Measurements from ENCODE around the gene AEBP2. TPM values are rescaled to one million over a fixed set of nuclear protein-coding genes. Genes with fewer than 3 reads are reported as not detected.

Gene AEBP2
- total and polyA plus RNA-seq, 2 donors (not counting 3 experiments of a cell fraction or from before 2014, with no cell fraction given): 8.8 to 42.2 TPM

- no peak overlapping the region for H2AFZ ChIP-seq (ENCODE audit: low read depth, low read length)
- dilution Hi-C loops (cut with MboI; ENCODE audit: extremely low pct_ligation_motif_present, low sequenced_read_pairs): no loop called here
- ChIA-PET CTCF (interaction anchor here (1.0 kb wide), 1 partner anchor 122 kb away, joined by 3 read pairs; no protein-coding TSS in a partner anchor), POLR2A (no interaction called here)
- H3K9me1 ChIP-seq (replicated peaks; ENCODE audit: control insufficient read depth, extremely low read depth, insufficient read depth, low read length): no peaks in the 10 kb centered on the region
- H3K27me3 ChIP-seq (ENCODE audit: control insufficient read depth in 2 of 2, insufficient read depth in 2 of 2, low read length in 2 of 2): no peaks in the 10 kb centered on the region
- BruUV-seq (replicated peaks): no TSS peak
- H3K4me1 ChIP-seq (ENCODE audit: control insufficient read depth, extremely low read depth, insufficient read depth, low read length): no peaks in the 10 kb centered on the region
- FAIRE-seq (no peak), DNase-seq (ENCODE audit: low read depth, low spot score) (no peak)
- intact Hi-C loops (cut with micrococcal nuclease): no loop called here
- no peaks in the 10 kb centered on the region for H4K20me1 ChIP-seq (replicated peaks; ENCODE audit: control insufficient read depth, extremely low read depth, insufficient read depth, low read length)
- TF ChIP-seq, protein P1, sequence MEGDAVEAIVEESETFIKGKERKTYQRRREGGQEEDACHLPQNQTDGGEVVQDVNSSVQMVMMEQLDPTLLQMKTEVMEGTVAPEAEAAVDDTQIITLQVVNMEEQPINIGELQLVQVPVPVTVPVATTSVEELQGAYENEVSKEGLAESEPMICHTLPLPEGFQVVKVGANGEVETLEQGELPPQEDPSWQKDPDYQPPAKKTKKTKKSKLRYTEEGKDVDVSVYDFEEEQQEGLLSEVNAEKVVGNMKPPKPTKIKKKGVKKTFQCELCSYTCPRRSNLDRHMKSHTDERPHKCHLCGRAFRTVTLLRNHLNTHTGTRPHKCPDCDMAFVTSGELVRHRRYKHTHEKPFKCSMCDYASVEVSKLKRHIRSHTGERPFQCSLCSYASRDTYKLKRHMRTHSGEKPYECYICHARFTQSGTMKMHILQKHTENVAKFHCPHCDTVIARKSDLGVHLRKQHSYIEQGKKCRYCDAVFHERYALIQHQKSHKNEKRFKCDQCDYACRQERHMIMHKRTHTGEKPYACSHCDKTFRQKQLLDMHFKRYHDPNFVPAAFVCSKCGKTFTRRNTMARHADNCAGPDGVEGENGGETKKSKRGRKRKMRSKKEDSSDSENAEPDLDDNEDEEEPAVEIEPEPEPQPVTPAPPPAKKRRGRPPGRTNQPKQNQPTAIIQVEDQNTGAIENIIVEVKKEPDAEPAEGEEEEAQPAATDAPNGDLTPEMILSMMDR (IDR thresholded peaks at IDR 0.05; ENCODE audit: extremely low read depth in 1 of 2, insufficient read depth in 1 of 2, low read depth in 1 of 2, low read length in 2 of 2): no peak
- no peak for TF ChIP-seq POLR2AphosphoS5 (IDR thresholded peaks at IDR 0.05; ENCODE audit: insufficient read depth, low read depth, low read length)
- H3K9ac ChIP-seq (replicated peaks; ENCODE audit: extremely low read depth, insufficient read depth, low read length): no peak overlapping the region
- no peak overlapping the region for H3K4me2 ChIP-seq (ENCODE audit: insufficient read depth, low read length)
- H3K79me2 ChIP-seq (ENCODE audit: control insufficient read depth, insufficient read depth, low read length): no peaks in the 10 kb centered on the region
- no peak overlapping the region for H3K27ac ChIP-seq (ENCODE audit: insufficient read depth, low read depth, low read length)
- no peak overlapping the region for H3K4me3 ChIP-seq (replicated peaks in 1 of 3; ENCODE audit: insufficient read depth in 1 of 3, low read depth in 1 of 3, low read length in 3 of 3)
- peaks cover 0 to 3% of the 10 kb centered on the region in 2 experiments for H3K36me3 ChIP-seq (ENCODE audit: control insufficient read depth in 2 of 2, extremely low read depth in 1 of 2, insufficient read depth in 2 of 2, low read length in 2 of 2)
- no peaks in the 10 kb centered on the region for H3K9me3 ChIP-seq (replicated peaks; ENCODE audit: control insufficient read depth, insufficient read depth, low read length)
Measured at GRCh38 chr12:19520646-19521415, 81.5 kb downstream of the AEBP2 start.

DNA sequence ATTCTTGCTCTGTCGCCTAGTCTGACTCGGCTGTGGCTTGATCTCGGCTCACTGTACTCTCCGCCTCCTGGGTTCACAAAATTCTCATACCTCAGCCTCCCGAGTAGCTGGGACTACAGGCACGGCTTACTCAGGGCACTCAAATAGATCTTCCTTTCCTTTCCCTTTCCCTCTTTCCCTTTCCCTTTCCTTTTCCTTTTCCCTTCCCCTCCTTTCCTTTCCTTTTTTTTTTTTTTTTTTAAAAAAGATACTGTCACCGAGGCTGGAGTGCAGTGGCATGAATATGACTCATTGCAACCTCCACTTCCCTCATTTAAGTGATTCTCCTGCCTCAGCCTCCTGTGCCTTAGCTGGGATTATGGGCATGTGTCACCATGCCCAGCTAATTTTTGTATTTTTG, 86.0 kb downstream of the AEBP2 start:
- dilution Hi-C loops (cut with MboI; ENCODE audit: extremely low pct_ligation_motif_present, low sequenced_read_pairs): no loop called here
- CTCF ChIA-PET: interaction anchor here (1.3 kb wide), 1 partner anchor 18 kb away, joined by 3 read pairs; no protein-coding TSS in a partner anchor

More for the DNA sequence above, 86.0 kb downstream of the AEBP2 start:
- no peaks in the 10 kb centered on the region for H3K27me3 ChIP-seq (ENCODE audit: control insufficient read depth in 2 of 2, insufficient read depth in 2 of 2, low read length in 2 of 2)
- no peaks in the 10 kb centered on the region for H4K20me1 ChIP-seq (replicated peaks; ENCODE audit: control insufficient read depth, extremely low read depth, insufficient read depth, low read length)
- no peaks in the 10 kb centered on the region for H3K9me3 ChIP-seq (replicated peaks; ENCODE audit: control insufficient read depth, insufficient read depth, low read length)
- TF ChIP-seq POLR2AphosphoS5 (IDR thresholded peaks at IDR 0.05; ENCODE audit: insufficient read depth, low read depth, low read length): no peak
- TF ChIP-seq, protein P1 (IDR thresholded peaks at IDR 0.05; ENCODE audit: extremely low read depth in 1 of 2, insufficient read depth in 1 of 2, low read depth in 1 of 2, low read length in 2 of 2): no peak
- POLR2A ChIA-PET: no interaction called here
- no peaks in the 10 kb centered on the region for H3K9me1 ChIP-seq (replicated peaks; ENCODE audit: control insufficient read depth, extremely low read depth, insufficient read depth, low read length)
- H3K79me2 ChIP-seq (ENCODE audit: control insufficient read depth, insufficient read depth, low read length): no peaks in the 10 kb centered on the region
- no peak overlapping the region for H3K4me2 ChIP-seq (ENCODE audit: insufficient read depth, low read length)
- H3K9ac ChIP-seq (replicated peaks; ENCODE audit: extremely low read depth, insufficient read depth, low read length): no peak overlapping the region
- BruUV-seq (replicated peaks): no TSS peak
- no peak overlapping the region for H3K4me3 ChIP-seq (replicated peaks in 1 of 3; ENCODE audit: insufficient read depth in 1 of 3, low read depth in 1 of 3, low read length in 3 of 3)
- H2AFZ ChIP-seq (ENCODE audit: low read depth, low read length): no peak overlapping the region
- intact Hi-C loops (cut with micrococcal nuclease): loop anchor here (5.0 kb wide), 1 partner anchor 217 kb away; no protein-coding TSS in a partner anchor
- DNase-seq (ENCODE audit: low read depth, low spot score): no peak
- H3K4me1 ChIP-seq (ENCODE audit: control insufficient read depth, extremely low read depth, insufficient read depth, low read length): peaks cover 27% of the 10 kb centered on the region
- H3K36me3 ChIP-seq (ENCODE audit: control insufficient read depth in 2 of 2, extremely low read depth in 1 of 2, insufficient read depth in 2 of 2, low read length in 2 of 2): peaks cover 0 to 3% of the 10 kb centered on the region in 2 experiments
- H3K27ac ChIP-seq (ENCODE audit: insufficient read depth, low read depth, low read length): no peak overlapping the region
- no peak for FAIRE-seq

All from endothelial cell of umbilical vein (primary cell).